ENCODE measurements around the gene ADAMTSL3. TPM values are rescaled to one million over a fixed set of nuclear protein-coding genes. Genes with fewer than 3 reads are reported as not detected.
"Not testable (repeated sequence)": the region's sequence is repeated elsewhere in the genome, so short reads cannot be mapped to it uniquely, and the experiment has no call there.

Gene ADAMTSL3
- total RNA-seq, 4 donors from 2014 or later = 3.1 to 48.2 (median 24.6) TPM

DNA sequence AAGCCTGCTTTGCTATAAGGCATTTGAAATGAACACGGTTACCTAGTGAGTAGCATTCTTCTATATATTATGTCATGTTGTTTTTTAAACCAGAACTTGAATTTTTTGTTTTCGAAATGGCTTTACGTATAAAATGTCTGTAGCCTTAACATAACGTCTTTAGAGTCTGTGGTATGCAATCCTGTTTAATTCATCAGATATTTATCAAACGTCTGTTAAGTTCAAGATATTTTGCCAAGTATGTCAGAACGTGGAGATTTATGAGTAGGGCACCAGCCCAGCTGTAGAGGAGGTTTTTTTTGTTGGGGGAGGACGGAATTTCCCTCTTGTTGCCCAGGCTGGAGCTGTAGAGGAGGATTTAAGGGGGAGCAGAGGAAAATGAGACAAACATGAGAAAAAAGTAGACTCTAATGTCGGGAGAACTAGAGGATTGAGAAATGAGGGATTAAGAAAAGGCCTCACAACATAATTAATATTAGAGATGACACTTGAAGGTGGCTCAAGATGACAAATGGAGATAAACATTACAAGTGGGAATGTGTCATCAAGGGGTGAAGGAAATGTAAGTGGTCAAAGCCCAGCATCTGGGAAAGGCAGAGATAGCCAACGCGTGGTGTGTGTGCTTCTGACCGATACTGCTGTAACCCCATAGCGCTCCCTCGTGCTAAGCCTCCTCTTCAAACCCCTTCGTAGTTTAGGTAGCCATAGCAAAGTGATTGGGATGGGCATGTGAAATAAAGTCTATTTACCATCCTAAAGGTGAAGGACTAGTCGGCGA lies 427.7 kb downstream of the ADAMTSL3 start:
- TF ChIP-seq, protein P1, sequence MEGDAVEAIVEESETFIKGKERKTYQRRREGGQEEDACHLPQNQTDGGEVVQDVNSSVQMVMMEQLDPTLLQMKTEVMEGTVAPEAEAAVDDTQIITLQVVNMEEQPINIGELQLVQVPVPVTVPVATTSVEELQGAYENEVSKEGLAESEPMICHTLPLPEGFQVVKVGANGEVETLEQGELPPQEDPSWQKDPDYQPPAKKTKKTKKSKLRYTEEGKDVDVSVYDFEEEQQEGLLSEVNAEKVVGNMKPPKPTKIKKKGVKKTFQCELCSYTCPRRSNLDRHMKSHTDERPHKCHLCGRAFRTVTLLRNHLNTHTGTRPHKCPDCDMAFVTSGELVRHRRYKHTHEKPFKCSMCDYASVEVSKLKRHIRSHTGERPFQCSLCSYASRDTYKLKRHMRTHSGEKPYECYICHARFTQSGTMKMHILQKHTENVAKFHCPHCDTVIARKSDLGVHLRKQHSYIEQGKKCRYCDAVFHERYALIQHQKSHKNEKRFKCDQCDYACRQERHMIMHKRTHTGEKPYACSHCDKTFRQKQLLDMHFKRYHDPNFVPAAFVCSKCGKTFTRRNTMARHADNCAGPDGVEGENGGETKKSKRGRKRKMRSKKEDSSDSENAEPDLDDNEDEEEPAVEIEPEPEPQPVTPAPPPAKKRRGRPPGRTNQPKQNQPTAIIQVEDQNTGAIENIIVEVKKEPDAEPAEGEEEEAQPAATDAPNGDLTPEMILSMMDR (IDR thresholded peaks at IDR 0.05) = no peak
- TF ChIP-seq POLR2A (IDR thresholded peaks at IDR 0.05) = no peak
- Histone ChIP-seq H3K9me3 (no peaks in the 10 kb centered on the region), H3K27ac (no peak overlapping the region), H3K4me1 (no peaks in the 10 kb centered on the region), H3K27me3 (peaks cover 0 to 18% of the 10 kb centered on the region in 2 donors), H3K4me3 (no peak overlapping the region), H3K36me3 (no peaks in the 10 kb centered on the region)
- intact Hi-C loops (cut with DNase I; ENCODE audit: low total_unique reads) = no loop called here
- no peak for DNase-seq

DNA sequence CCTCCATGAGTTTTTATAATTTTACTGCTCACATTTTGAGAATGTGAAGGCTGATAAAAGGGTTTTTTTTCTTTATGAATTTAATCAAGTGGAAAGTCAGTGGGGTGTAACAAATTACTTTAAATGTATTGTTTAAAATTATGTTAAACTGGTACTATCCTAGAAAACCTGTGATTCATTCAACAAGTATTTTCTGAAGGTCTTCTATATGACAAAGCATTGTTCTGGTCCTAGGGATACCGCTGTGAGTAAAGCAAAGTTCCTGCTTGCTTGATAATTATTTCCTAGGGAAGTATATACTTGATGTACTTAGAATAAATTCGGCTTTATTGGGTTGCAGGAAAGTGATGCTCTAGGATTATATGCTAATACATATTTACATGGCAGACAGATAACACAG lies 428.8 kb downstream of the ADAMTSL3 start:
- Histone ChIP-seq H3K9me3 (no peaks in the 10 kb centered on the region), H3K4me3 (no peak overlapping the region), H3K27ac (no peak overlapping the region), H3K36me3 (no peaks in the 10 kb centered on the region), H3K27me3 (peaks cover 0 to 18% of the 10 kb centered on the region in 2 donors), H3K4me1 (no peaks in the 10 kb centered on the region)
- intact Hi-C loops (cut with DNase I; ENCODE audit: low total_unique reads) = no loop called here
- DNase-seq = no peak
- no peak for TF ChIP-seq POLR2A (IDR thresholded peaks at IDR 0.05)
- TF ChIP-seq, protein P1 (IDR thresholded peaks at IDR 0.05) = no peak

DNA sequence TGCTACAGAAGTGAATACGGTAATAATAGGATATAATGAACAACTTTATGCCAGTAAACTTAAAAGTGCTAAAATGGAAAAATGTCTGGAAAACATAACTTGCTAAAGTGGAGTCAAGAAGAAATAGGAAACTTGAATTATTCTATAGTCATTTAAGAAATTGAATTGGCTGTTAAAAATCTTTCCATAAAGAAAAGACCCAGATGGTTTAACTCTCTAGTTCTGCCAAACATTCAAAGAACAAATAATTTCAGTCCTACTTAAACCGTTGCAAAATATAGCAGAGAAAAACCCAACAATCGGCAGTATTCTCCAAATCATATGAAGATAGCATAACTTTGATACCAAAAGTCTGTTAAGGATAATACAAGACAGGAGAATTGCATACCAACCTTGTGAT lies 432.1 kb downstream of the ADAMTSL3 start:
- DNase-seq; H3K36me3 ChIP-seq; intact Hi-C loops (cut with DNase I; ENCODE audit: low total_unique reads); H3K9me3 ChIP-seq; H3K27ac ChIP-seq; H3K4me1 ChIP-seq; H3K4me3 ChIP-seq: not testable (repeated sequence)
- peaks cover 0 to 18% of the 10 kb centered on the region in 2 donors for H3K27me3 ChIP-seq

Small RNAs within 50 kb of the gene (small RNA-seq; reads per million reads assigned to genes)
- gene RNU6-1339P (not detected), gene RNU6-401P (not detected)

Other genes starting within 250 kb of the ADAMTSL3 start
- 10 to 100 TPM in 1 of 4 donors, 1 to 10 TPM in 2, not detected in 1; 1.2 to 11.8 (median 2.0) TPM for gene SH3GL3, start 206.8 kb upstream of the ADAMTSL3 start, total RNA-seq